Cardiac muscle cell (in vitro differentiated cells and primary cell): ENCODE results near the gene LPA. TPM values are rescaled to one million over a fixed set of nuclear protein-coding genes. Genes with fewer than 3 reads are reported as not detected.

Experiments used
- DNase-seq, 2 donors: peaks; one replicate each; pipeline versions ENCODE4 v3.0.0 to v3.0.0-alpha.2; 2010 to 2017; ENCODE audit warnings: low read depth in 1 of 2, low spot score in 1 of 2
- H3K27ac ChIP-seq: fragments of 200-600 bp; sonication (generic); 2 replicates; pipeline ENCODE4 v1.5.1; 2016
- H3K27me3 ChIP-seq: fragments of 200-600 bp; sonication (generic); 2 replicates; pipeline ENCODE4 v1.6.0; 2016; ENCODE audit warnings: control low read depth
- H3K36me3 ChIP-seq: fragments of 200-600 bp; sonication (generic); 2 replicates; pipeline ENCODE4 v1.5.1; 2016; ENCODE audit warnings: control low read depth
- H3K4me1 ChIP-seq: fragments of 200-600 bp; sonication (generic); 2 replicates; pipeline ENCODE4 v1.8.1; 2017; ENCODE audit warnings: low read depth, mild to moderate bottlenecking, mixed run types
- H3K4me3 ChIP-seq: fragments of 200-600 bp; sonication (generic); 2 replicates; pipeline ENCODE4 v1.5.1; 2016; ENCODE audit warnings: mild to moderate bottlenecking
- H3K9me3 ChIP-seq: fragments of 200-600 bp; sonication (generic); 2 replicates; pipeline ENCODE4 v1.5.1; 2017; ENCODE audit warnings: low read depth, mild to moderate bottlenecking, control low read depth
- CTCF ChIP-seq: IDR thresholded peaks from 2 replicates; pipeline ENCODE4 v1.5.1; 2012; ENCODE audit warnings: low read depth, mild to moderate bottlenecking, low read length
- polyA plus RNA-seq: library from polyadenylated mRNA; unstranded; fragments of >200 nt; fragmentation: Nextera tagmentation; extraction: Ambion mirVana; gene quantifications from 2 replicates; pipeline ENCODE4 v1.2.1, GENCODE V29; 2016
- total RNA-seq: library from RNA; depleted of rRNA; stranded (reverse); fragments of >200 nt; gene quantifications from 2 replicates; pipeline ENCODE4 v1.2.3, GENCODE V29; 2016

Gene LPA
- total and polyA plus RNA-seq, 2 experiments from 2014 or later, result 0.15 TPM; not detected in 1

GRCh38 chr6:160489091-160489490, 175.0 kb downstream of the LPA start:
- H3K4me1 ChIP-seq, result no peaks in the 10 kb centered on the region
- no peak for TF ChIP-seq CTCF
- no peak overlapping the region for H3K4me3 ChIP-seq
- no peaks in the 10 kb centered on the region for H3K9me3 ChIP-seq
- no peaks in the 10 kb centered on the region for H3K36me3 ChIP-seq
- H3K27me3 ChIP-seq, result no peaks in the 10 kb centered on the region
- no peak overlapping the region for H3K27ac ChIP-seq
- no peak for DNase-seq

DNA sequence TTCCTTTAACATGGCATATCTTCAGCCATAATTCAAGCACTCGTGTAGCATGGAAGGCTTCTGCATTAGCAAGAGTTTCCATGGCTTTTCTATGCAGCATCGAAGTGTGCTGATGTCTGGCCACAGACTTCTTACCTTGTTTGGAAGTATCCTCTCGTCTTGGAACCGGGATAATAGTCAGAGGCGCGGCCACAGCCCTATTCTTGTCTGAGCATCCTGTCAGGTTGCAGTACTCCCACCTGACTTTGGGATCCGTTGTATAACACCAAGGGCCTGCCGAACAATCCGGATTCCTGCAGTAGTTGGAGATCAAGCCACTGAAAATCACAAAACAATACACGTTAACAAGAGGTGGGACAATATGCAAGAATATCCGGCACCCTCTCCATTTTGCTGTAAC, 177.0 kb downstream of the LPA start:
- Histone ChIP-seq H3K36me3 (no peaks in the 10 kb centered on the region), H3K27me3 (no peaks in the 10 kb centered on the region)

More for the DNA sequence above, 177.0 kb downstream of the LPA start:
- Histone ChIP-seq H3K4me1 (no peaks in the 10 kb centered on the region), H3K27ac (no peak overlapping the region), H3K9me3 (no peaks in the 10 kb centered on the region), H3K4me3 (no peak overlapping the region)
- no peak for DNase-seq
- no peak for TF ChIP-seq CTCF

Other genes with a start within 250 kb of the LPA start
- not detected in 2 replicates for gene PLG, start 38.0 kb upstream of the LPA start, total RNA-seq
- 0.71 and 0.79 TPM in 2 replicates for gene PLG, start 38.0 kb upstream of the LPA start, polyA plus RNA-seq